Kasumi-1 (cell line): ENCODE measurements around the gene RAD51.
A peak's percentile ranks its signal among the peaks of the same experiment; 100 is the strongest.
"Not testable (repeated sequence)": the region's sequence is repeated elsewhere in the genome, so short reads cannot be mapped to it uniquely, and the experiment has no call there.

Experiments used
- DNase-seq, 2 experiments: peaks; one replicate each; lab custom pipeline; 2025; lab: John Stamatoyannopoulos, UW

RAD51 gene

DNA sequence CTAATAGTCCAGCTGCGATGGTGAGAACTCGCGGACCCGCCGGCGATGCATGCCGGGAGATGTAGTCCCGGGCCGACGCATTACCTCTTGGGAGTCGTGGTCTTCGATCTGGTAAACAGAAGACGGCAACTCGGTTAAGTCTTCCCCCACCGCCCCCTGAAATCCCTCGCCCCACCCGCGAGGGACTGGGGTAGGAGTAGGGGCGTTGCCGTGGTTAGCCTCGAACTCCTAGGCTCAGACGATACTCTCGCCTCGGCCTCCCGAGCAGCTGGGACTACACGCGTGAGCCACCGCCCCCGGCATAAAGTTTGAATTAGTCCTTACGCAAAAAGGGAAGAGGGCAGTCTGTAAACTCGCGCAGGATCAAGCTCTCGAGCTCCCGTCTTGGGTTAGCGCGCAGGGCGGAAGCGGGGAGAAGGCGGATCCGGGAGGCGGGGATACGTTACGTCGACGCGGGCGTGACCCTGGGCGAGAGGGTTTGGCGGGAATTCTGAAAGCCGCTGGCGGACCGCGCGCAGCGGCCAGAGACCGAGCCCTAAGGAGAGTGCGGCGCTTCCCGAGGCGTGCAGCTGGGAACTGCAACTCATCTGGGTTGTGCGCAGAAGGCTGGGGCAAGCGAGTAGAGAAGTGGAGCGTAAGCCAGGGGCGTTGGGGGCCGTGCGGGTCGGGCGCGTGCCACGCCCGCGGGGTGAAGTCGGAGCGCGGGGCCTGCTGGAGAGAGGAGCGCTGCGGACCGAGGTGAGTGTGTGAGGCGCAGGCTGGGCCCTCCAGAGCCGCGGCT is at the start of gene RAD51:
TSS of gene RAD51 (plus strand) at position 487 of the 781 bp plus-strand sequence. CDS start 3,585 bp downstream, outside the sequence.
- DNase-seq = peak; percentile 82 to 87

DNA sequence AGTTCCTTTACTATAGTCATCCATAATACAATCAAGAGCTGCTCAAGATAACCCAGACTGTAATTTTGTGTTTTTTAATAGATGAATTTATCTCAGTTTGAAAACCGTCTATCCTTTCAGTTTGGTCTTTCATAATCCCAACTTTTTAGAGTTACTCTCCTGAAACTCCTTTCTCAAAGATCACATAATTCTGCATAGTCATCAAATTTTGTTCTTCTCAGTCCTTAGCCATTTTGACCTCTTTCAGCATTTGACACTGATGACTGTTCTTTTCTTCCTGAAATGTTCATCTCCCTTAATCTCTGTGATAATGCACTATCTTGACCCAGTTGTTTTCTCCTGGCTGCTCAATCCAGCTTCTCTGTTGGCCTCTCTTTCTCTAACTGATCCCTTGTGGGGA is 47.5 kb upstream of the RAD51 start:
- no peak for DNase-seq

DNA sequence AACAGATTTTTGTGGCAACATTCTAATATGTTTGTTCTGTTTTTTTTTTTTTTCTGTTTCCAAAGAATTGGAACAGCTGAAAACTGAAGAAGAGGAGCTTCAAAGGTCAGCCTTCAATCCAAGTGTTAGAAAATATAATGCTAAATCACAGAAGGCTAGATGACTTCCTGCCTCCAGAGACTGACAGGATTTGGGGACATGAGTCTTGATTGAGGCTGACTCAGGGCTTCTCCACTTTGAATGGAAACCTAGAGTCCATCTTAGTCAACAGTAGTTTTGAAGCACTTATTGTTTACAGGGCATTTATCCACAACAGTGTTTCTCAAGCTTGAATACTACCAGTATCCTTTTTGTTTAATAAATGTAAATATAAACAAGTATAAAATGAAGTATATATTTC is 44.5 kb upstream of the RAD51 start:
- DNase-seq = no peak

- no peak for DNase-seq
Observed at GRCh38 chr15:40660686-40661085, 34.3 kb upstream of the RAD51 start.

DNA sequence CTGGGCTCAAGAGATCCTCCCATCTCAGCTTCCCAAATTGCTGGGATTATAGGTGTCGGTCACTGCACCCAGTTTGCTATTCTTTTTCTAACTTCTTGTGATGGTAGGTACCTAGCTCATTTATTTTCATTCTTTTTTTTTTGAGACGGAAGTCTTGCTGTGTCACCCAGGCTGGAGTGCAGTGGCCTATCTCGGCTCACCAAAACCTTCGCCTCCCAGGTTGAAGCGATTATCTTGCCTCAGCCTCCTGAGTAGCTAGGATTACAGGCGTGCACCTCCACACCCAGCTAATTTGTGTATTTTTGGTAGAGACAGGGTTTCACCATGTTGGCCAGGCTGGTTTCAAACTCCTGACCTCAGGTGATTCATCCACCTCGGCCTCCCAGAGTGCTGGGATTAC is 30.1 kb upstream of the RAD51 start:
- no peak for DNase-seq

GRCh38 chr15:40676290-40676689 is 18.7 kb upstream of the RAD51 start:
- DNase-seq = not testable (repeated sequence)

GRCh38 chr15:40676906-40677305 is 18.1 kb upstream of the RAD51 start:
- DNase-seq = not testable (repeated sequence)

- no peak for DNase-seq
Observed at GRCh38 chr15:40680151-40680550, 14.8 kb upstream of the RAD51 start.

- DNase-seq = peak in 1 of 2 experiments; percentile 22
Observed at GRCh38 chr15:40680959-40681358, 14.0 kb upstream of the RAD51 start.

DNA sequence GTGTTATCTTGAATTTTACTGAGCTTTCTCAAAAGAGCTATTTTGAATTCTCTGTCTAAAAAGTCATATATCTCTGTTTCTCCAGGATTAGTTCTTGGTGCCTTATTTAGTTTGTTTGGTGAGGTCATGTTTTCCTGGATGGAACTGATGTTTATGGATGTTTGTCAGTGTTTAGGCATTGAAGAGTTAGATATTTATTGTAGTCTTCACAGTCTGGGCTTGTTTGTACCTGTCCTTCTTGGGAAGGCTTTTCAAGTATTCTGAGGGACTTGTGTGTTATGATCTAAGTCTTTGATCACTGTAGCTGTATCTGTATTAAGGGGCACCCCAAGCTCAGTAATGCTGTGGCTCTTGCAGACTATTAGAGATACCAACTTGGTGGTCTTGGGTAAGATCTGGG is 10.6 kb upstream of the RAD51 start:
- DNase-seq = no peak

GRCh38 chr15:40685376-40685775 is 9.6 kb upstream of the RAD51 start:
- no peak for DNase-seq

GRCh38 chr15:40688932-40689799 is 5.8 kb upstream of the RAD51 start:
- DNase-seq = no peak

GRCh38 chr15:40691737-40692136 is 3.2 kb upstream of the RAD51 start:
- DNase-seq = no peak

- no peak for DNase-seq
Observed at GRCh38 chr15:40693904-40694687, 878 bp upstream of the RAD51 start.

GRCh38 chr15:40695469-40695890 is 506 bp downstream of the RAD51 start:
- DNase-seq = no peak

- DNase-seq = no peak
Observed at GRCh38 chr15:40696228-40696627, 1.3 kb downstream of the RAD51 start.

- DNase-seq = no peak
Observed at GRCh38 chr15:40697916-40698315, 2.9 kb downstream of the RAD51 start.

DNA sequence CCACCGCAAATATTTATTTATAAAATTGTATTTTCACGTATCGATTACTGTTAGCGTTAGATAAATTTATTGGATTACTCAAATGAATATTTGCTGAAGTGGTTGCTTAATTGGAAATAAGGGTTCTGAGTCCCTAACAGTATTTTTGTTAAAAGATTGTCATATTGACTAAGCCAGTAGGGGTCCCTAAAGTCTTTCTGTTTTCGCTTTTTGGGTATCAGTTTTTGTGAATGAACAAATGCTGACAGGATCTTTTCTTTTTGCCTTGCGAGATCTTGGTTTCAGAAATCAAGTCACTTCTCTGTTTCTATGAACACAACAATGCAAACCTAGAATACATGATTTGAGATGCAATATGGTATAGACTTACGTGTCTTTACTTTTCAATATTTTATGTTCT is 7.1 kb downstream of the RAD51 start:
- DNase-seq = peak; percentile 39 to 42

- DNase-seq = no peak
Observed at GRCh38 chr15:40706121-40706520, 11.1 kb downstream of the RAD51 start.

GRCh38 chr15:40714144-40714543 is 19.2 kb downstream of the RAD51 start:
- DNase-seq = no peak

GRCh38 chr15:40716165-40716564 is 21.2 kb downstream of the RAD51 start:
- peak in 1 of 2 experiments; percentile 6 for DNase-seq

DNA sequence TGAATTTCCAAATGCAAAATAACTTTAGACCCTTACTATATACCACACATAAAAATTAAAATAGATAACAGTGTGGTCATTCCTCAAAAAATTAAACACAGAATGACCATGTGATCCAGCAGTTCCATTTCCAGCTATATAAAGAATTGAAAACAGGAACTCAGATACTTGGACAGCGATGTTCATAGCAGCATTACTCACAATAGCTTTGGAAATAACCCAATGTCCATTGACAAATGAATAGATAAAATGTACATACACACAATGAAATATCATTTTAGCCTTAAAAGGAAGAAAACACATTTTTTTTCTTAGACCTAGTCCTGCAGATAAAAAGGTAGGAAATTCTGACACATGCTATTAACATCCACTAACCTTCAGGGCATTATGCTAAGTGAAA is 26.7 kb downstream of the RAD51 start:
- DNase-seq = no peak
